Activated B cell treated with CpG ODN at 0.5 μM for 24 hours (primary cell): Measurements from ENCODE around the gene GPR22. TPM values are rescaled to one million over a fixed set of nuclear protein-coding genes. Genes with fewer than 3 reads are reported as not detected.

ENCODE experiments used
- ATAC-seq: fragments of 200-7000 bp; cut with Tn5 transposase; one replicate; pipeline ENCODE4 v1.10.0; 2021; ENCODE audit warnings: low read depth, mild to moderate bottlenecking, moderate library complexity
- CTCF ChIA-PET: fragments of 350-600 bp; sonication (Branson Sonifier 250); formaldehyde crosslinking; loops from one replicate; lab custom pipeline; 2021; ENCODE audit warnings: antibody characterized with exemption; lab: Charles Lee
- POLR2A ChIA-PET: fragments of 350-600 bp; sonication (Branson Sonifier 250); formaldehyde crosslinking; loops from one replicate; lab custom pipeline; 2021; ENCODE audit warnings: antibody characterized with exemption; lab: Charles Lee
- DNase-seq: peaks from one replicate; pipeline ENCODE4 v3.0.0; 2022
- H3K27ac Mint-ChIP-seq: one replicate; pipeline ENCODE4 v1.8.0; 2020; ENCODE audit warnings: mixed read lengths
- H3K27me3 Mint-ChIP-seq: one replicate; pipeline ENCODE4 v1.8.0; 2021; ENCODE audit warnings: mixed read lengths
- H3K36me3 Mint-ChIP-seq: one replicate; pipeline ENCODE4 v1.8.0; 2021; ENCODE audit warnings: low read depth, mixed read lengths
- H3K4me1 Mint-ChIP-seq: one replicate; pipeline ENCODE4 v1.8.0; 2021; ENCODE audit warnings: mixed read lengths
- H3K4me3 Mint-ChIP-seq: one replicate; pipeline ENCODE4 v1.8.0; 2020; ENCODE audit warnings: mild to moderate bottlenecking, mixed read lengths
- H3K9me3 Mint-ChIP-seq: one replicate; pipeline ENCODE4 v1.8.0; 2020; ENCODE audit warnings: mixed read lengths
- CTCF ChIP-seq: fragments of 200-600 bp; IDR thresholded peaks from one replicate; pipeline ENCODE4 v1.8.0; 2022; ENCODE audit warnings: antibody characterized with exemption, mild to moderate bottlenecking
- intact Hi-C: fragments of 100-400 bp; cut with micrococcal nuclease; formaldehyde crosslinking; loops from one replicate; pipeline ENCODE4 v1.15.1; 2024
- total RNA-seq: library from RNA; stranded (reverse); gene quantifications from 2 replicates; pipeline ENCODE4 v1.2.3, GENCODE V29; 2022

GPR22 gene
- total RNA-seq, 1 donor from 2014 or later, result not detected

DNA sequence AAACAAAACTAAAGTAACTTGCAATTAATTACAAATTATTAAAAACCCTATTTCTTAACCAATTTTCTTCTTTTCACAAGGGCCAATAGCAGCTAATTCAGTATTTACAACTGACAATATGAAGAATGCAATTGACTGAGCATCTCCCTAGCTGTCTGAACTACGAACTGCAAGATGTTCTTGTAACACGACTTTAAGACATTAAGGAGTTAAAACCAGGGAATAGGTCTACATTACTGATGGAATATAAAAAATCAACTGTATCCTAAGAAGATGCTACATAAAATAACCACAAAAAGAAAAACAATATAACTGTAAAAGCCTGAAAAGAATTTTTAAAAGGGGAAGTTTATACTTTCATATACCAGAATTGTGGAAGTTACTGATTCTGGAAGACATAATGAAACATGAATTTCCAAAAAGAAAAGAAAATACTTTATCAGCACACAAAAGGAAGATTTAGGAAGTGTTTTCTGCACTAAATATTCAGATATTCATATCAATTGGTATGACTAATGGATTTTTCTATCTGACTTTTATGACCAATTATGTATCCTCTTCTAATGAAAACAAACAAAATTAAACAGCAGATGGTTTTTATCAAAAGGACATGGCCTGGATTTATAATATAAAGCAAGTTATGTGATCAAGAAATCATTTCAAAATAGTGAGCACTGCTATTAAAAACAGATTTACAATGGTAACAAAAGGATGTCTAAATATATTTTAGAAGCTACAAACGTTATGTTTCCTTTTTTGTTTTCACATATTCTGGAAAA lies 1.6 kb downstream of the GPR22 start:
- ATAC-seq, result no peak
- CTCF ChIA-PET, result interaction anchor here (1.9 kb wide), 1 partner anchor 8 kb away, joined by 6 read pairs; no protein-coding TSS in a partner anchor
- no peak for DNase-seq
- Mint-ChIP-seq H3K4me1 (peaks cover 8% of the 10 kb centered on the region), H3K27me3 (no peaks in the 10 kb centered on the region), H3K4me3 (no peak overlapping the region), H3K9me3 (no peaks in the 10 kb centered on the region), H3K27ac (no peak overlapping the region), H3K36me3 (no peaks in the 10 kb centered on the region)
- intact Hi-C loops, result no loop called here
- TF ChIP-seq CTCF, result no peak
- POLR2A ChIA-PET, result no interaction called here

GRCh38 chr7:107472116-107472515 lies 2.3 kb downstream of the GPR22 start:
- DNase-seq, result no peak
- Mint-ChIP-seq H3K27me3 (no peaks in the 10 kb centered on the region), H3K4me3 (no peak overlapping the region), H3K27ac (no peak overlapping the region), H3K9me3 (no peaks in the 10 kb centered on the region), H3K4me1 (peaks cover 8% of the 10 kb centered on the region), H3K36me3 (no peaks in the 10 kb centered on the region)
- ATAC-seq, result no peak
- CTCF ChIA-PET, result interaction anchor here (1.9 kb wide), 1 partner anchor 9 kb away, joined by 6 read pairs; no protein-coding TSS in a partner anchor
- no peak for TF ChIP-seq CTCF
- POLR2A ChIA-PET, result no interaction called here
- intact Hi-C loops, result no loop called here

GRCh38 chr7:107474104-107474521 lies 4.3 kb downstream of the GPR22 start:
- intact Hi-C loops, result no loop called here
- H3K4me1 Mint-ChIP-seq, result peaks cover 8% of the 10 kb centered on the region
- POLR2A ChIA-PET, result no interaction called here
- no peak for DNase-seq
- no peaks in the 10 kb centered on the region for H3K36me3 Mint-ChIP-seq
- CTCF ChIA-PET, result interaction anchor here (1.1 kb wide), 1 partner anchor 11 kb away, joined by 3 read pairs; no protein-coding TSS in a partner anchor
- no peaks in the 10 kb centered on the region for H3K27me3 Mint-ChIP-seq
- no peak overlapping the region for H3K27ac Mint-ChIP-seq
- H3K4me3 Mint-ChIP-seq, result no peak overlapping the region
- ATAC-seq, result no peak
- H3K9me3 Mint-ChIP-seq, result no peaks in the 10 kb centered on the region
- TF ChIP-seq CTCF, result no peak

GRCh38 chr7:107479303-107479702 lies 9.4 kb downstream of the GPR22 start:
- TF ChIP-seq CTCF, result no peak
- CTCF ChIA-PET, result interaction anchor here (2.0 kb wide), 1 partner anchor 16 kb away, joined by 13 read pairs; no protein-coding TSS in a partner anchor
- Mint-ChIP-seq H3K4me3 (no peak overlapping the region), H3K27ac (no peak overlapping the region), H3K4me1 (peaks cover 2% of the 10 kb centered on the region), H3K27me3 (no peaks in the 10 kb centered on the region), H3K36me3 (peaks cover 2% of the 10 kb centered on the region), H3K9me3 (no peaks in the 10 kb centered on the region)
- DNase-seq (no peak), ATAC-seq (no peak)
- POLR2A ChIA-PET, result no interaction called here
- intact Hi-C loops, result loop anchor here (5.0 kb wide), 1 partner anchor 43 kb away; no protein-coding TSS in a partner anchor

DNA sequence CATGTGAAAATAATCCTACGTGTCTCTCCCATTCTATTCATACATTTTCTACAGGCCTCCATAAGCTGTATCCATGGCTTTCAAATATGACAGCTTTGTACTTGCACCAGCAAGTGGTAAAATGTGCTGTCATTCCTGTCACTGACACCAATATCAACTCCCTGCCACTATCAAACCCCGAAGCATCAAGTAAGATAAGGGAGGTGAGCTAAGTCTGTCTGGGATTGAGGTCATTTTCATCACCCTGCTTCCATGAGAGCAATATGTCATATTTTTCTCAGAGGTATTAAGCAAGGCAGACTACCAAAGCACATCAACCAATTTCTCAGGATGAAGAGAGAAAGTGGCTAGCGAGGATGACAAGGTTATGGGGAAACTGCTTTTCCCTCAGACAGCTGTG lies 11.1 kb downstream of the GPR22 start:
- intact Hi-C loops, result no loop called here
- Mint-ChIP-seq H3K4me1 (peaks cover 2% of the 10 kb centered on the region), H3K9me3 (no peaks in the 10 kb centered on the region), H3K4me3 (no peak overlapping the region), H3K27ac (no peak overlapping the region), H3K27me3 (no peaks in the 10 kb centered on the region), H3K36me3 (peaks cover 4% of the 10 kb centered on the region)
- ATAC-seq (no peak), DNase-seq (no peak)
- TF ChIP-seq CTCF, result no peak
- ChIA-PET POLR2A (no interaction called here), CTCF (no interaction called here)
